Chondrocyte (in vitro differentiated cells): Measurements from ENCODE around the gene SURF2. TPM values are rescaled to one million over a fixed set of nuclear protein-coding genes. Genes with fewer than 3 reads are reported as not detected.
"Not testable (repeated sequence)": the region's sequence is repeated elsewhere in the genome, so short reads cannot be mapped to it uniquely, and the experiment has no call there.

Source experiments
- DNase-seq: peaks from one replicate; pipeline ENCODE4 v3.0.0; 2021; ENCODE audit warnings: mixed read lengths, low spot score
- H3K27ac Mint-ChIP-seq: one replicate; pipeline ENCODE4 v1.8.0; 2021; ENCODE audit warnings: mild to moderate bottlenecking, moderate library complexity, mixed read lengths; ENCODE audit not compliant: unreplicated experiment
- H3K27me3 Mint-ChIP-seq: 2 replicates; pipeline ENCODE4 v1.8.0; 2021; ENCODE audit warnings: low read depth, mixed read lengths
- H3K36me3 Mint-ChIP-seq: 2 replicates; pipeline ENCODE4 v1.8.0; 2021; ENCODE audit warnings: low read depth, mixed read lengths
- H3K4me1 Mint-ChIP-seq: 2 replicates; pipeline ENCODE4 v1.8.0; 2021; ENCODE audit warnings: low read depth, mild to moderate bottlenecking, mixed read lengths
- H3K4me3 Mint-ChIP-seq: one replicate; pipeline ENCODE4 v1.8.0; 2021; ENCODE audit warnings: mild to moderate bottlenecking, moderate library complexity, mixed read lengths; ENCODE audit not compliant: unreplicated experiment
- H3K9me3 Mint-ChIP-seq: 2 replicates; pipeline ENCODE4 v1.8.0; 2021; ENCODE audit warnings: low read depth, mixed read lengths
- total RNA-seq: library from RNA; stranded (reverse); gene quantifications from 3 replicates; pipeline ENCODE4 v1.2.1, GENCODE V29; 2021
- TF ChIP-seq, protein P1 (sequence below): fragments of 200-600 bp; sonication (generic); IDR thresholded peaks from 2 replicates; pipeline ENCODE4 v1.5.0; 2021; ENCODE audit warnings: antibody characterized with exemption, mild to moderate bottlenecking, moderate library complexity

The SURF2 gene
- total RNA-seq, 1 donor from 2014 or later: 12.5 TPM

DNA sequence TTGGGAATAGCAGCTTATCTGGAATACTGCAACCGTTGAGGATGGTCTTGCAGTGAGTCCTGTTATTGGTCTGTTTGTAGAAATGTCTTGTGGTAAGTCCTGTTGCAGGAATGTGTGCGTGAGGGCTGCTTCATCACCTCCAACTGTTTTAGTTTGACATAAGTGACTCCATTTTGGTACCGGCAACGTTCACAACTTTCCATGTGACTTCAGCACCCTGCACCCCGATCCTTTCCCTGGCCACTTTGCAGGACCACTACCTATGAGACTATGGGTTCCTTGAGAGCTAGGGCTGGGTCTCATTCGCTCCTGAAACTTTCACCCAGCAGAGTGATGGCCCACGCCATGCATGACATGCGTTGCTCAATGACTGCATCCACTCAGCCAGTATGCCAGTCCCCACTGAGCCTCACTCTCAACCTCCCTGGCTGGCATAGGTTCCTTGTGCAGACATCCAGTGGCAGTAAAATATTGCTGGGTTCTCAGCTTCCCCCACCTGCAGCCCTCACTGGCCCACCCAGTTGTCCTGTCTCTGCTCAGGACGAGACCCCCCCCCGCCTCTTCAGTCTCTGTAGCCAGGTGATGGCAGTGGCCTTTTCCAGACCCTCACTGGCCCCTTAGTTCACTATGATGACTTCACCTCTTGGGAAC lies 28.4 kb upstream of the SURF2 start:
- Mint-ChIP-seq H3K27ac (no peak overlapping the region), H3K36me3 (peaks cover 18% of the 10 kb centered on the region), H3K4me1 (no peaks in the 10 kb centered on the region), H3K9me3 (peaks cover 3% of the 10 kb centered on the region), H3K27me3 (no peaks in the 10 kb centered on the region), H3K4me3 (no peak overlapping the region)
- DNase-seq: peak; percentile 48
- TF ChIP-seq, protein P1, sequence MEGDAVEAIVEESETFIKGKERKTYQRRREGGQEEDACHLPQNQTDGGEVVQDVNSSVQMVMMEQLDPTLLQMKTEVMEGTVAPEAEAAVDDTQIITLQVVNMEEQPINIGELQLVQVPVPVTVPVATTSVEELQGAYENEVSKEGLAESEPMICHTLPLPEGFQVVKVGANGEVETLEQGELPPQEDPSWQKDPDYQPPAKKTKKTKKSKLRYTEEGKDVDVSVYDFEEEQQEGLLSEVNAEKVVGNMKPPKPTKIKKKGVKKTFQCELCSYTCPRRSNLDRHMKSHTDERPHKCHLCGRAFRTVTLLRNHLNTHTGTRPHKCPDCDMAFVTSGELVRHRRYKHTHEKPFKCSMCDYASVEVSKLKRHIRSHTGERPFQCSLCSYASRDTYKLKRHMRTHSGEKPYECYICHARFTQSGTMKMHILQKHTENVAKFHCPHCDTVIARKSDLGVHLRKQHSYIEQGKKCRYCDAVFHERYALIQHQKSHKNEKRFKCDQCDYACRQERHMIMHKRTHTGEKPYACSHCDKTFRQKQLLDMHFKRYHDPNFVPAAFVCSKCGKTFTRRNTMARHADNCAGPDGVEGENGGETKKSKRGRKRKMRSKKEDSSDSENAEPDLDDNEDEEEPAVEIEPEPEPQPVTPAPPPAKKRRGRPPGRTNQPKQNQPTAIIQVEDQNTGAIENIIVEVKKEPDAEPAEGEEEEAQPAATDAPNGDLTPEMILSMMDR: no peak

DNA sequence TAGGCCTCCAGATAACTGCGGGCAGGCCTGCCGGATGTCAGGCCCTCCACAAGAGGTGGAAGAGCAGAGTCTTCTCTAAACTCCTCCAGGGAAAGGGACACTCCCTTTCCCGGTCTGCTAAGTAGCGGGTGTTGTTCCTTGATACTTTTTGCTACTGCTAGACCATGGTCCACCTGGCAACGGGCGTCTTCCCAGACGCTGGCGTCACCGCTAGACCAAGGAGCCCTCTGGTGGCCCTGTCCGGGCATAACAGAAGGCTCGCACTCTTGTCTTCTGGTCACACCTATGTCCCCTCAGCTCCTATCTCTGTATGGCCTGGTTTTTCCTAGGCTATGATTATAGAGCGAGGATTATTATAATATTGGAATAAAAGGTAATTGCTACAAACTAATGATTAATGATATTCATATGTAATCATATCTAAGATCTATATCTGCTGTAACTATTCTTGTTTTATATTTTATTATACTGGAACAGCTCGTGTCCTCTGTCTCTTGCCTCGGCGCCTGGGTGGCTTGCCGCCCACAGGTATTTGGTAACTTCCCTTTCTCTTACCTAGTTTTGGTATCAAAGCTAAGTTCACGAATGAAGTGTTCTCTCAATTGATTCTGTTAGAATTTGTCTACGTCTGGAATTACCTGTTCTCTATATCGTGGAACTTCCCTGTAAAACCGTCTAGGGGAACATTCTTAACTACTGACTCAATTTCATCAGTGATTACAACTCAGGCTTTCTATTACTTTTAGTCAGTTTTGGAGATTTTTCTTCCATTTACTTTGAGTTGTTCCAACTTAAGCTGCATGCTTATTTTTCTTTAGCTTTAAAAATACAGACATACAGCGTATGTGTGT lies 26.8 kb upstream of the SURF2 start:
- DNase-seq: peak; percentile 18
- not testable (repeated sequence) for H3K9me3 Mint-ChIP-seq, H3K4me1 Mint-ChIP-seq, H3K27ac Mint-ChIP-seq, H3K4me3 Mint-ChIP-seq, H3K27me3 Mint-ChIP-seq
- H3K36me3 Mint-ChIP-seq: peaks cover 19% of the 10 kb centered on the region
- TF ChIP-seq, protein P1: peak; percentile 78

DNA sequence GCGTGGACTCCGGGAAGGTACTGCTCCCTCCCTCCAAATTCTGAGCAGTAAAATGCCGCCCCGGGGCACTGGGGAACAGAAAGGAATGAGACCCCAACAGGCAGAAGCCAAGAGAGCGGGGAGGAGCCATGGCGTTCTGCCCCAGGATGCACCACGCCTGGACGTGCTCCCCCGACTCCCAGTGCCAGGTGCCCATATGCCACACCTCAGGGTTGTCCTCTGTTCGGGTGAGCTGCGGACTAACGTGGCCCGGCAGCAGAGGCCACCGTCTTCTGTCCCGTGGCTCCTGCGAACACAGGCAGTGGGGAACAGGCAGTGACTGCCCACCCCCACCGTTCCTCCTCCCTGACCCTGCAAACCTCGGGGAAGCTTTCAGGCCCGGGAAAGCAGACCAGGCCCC lies 25.1 kb upstream of the SURF2 start:
- Mint-ChIP-seq H3K27me3 (no peaks in the 10 kb centered on the region), H3K27ac (no peak overlapping the region), H3K4me3 (no peak overlapping the region), H3K9me3 (no peaks in the 10 kb centered on the region), H3K4me1 (peaks cover 13% of the 10 kb centered on the region), H3K36me3 (peaks cover 19% of the 10 kb centered on the region)
- DNase-seq: peak; percentile 84
- TF ChIP-seq, protein P1: no peak

DNA sequence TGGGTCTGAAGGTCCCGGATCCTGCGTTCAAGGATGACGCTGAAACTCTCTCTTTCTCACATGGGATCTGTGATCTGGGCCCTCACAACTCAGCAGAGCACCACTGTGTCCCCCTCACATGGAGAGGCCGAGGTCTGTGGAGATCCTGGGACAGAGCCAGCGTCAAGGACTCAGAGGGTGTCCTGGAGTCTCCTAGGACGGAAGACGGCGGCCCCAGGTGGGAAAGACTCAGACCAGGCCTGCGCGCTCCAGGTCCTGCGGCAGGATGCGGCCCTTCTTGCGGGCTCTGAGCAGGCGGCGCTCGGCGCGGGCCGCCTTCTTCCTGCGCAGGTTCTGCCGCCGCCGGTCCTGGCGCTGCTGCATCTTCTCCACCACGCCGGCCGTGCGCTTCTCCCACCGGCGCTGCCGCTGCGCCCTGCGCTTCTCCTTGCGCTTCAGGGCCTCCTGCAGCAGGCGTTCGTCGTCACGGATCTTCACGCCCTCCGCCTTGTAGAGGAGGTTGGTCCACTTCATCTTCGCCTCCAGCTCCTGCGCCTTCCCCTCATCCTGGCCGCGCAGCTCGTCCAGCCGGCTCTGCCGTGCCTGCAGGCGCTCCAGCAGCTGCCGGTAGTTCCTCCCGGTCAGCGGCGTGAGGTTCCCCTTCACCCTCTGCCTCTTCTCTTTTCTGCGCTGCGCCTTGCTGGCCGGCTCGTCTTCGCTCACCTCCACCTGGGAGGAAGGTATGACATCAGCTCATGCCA lies 24.5 kb upstream of the SURF2 start:
- H3K4me3 Mint-ChIP-seq: no peak overlapping the region
- peak; percentile 86 for DNase-seq
- peaks cover 19% of the 10 kb centered on the region for H3K36me3 Mint-ChIP-seq
- H3K9me3 Mint-ChIP-seq: no peaks in the 10 kb centered on the region
- no peak overlapping the region for H3K27ac Mint-ChIP-seq
- H3K4me1 Mint-ChIP-seq: peaks cover 18% of the 10 kb centered on the region
- TF ChIP-seq, protein P1: no peak
- no peaks in the 10 kb centered on the region for H3K27me3 Mint-ChIP-seq

DNA sequence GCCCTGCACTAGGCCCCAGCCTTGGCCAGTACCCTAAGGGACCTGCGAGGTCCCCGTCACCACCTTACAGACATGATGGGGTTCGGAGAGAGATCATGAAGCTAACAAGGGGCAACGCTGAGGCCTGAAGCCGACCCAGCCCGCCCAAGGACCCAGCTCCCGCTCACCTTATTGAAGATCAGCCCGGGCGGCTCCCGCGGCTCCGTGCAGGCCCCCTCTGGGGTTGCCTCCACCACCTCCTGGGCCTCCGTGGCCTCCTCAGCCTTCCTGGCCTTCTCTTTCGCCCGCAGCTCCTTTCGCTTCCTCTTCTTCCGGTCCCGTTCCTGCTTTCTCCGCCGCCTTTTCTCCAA lies 24.0 kb upstream of the SURF2 start:
- no peak overlapping the region for H3K27ac Mint-ChIP-seq
- peaks cover 19% of the 10 kb centered on the region for H3K4me1 Mint-ChIP-seq
- H3K36me3 Mint-ChIP-seq: peaks cover 19% of the 10 kb centered on the region
- DNase-seq: peak; percentile 71
- H3K9me3 Mint-ChIP-seq: no peaks in the 10 kb centered on the region
- no peaks in the 10 kb centered on the region for H3K27me3 Mint-ChIP-seq
- TF ChIP-seq, protein P1: no peak
- H3K4me3 Mint-ChIP-seq: no peak overlapping the region
